SK-N-SH treated with all-trans-retinoic acid at 6 μM for 48 hours (cell line): ENCODE data around the gene MRGPRG.

Experiments used
- ATAC-seq: fragments of 200-7000 bp; cut with Tn5 transposase; 3 replicates; pipeline ENCODE4 v1.9.1; 2020; ENCODE audit warnings: mild to moderate bottlenecking, moderate library complexity
- ARNTL ChIP-seq: fragments of 450-650 bp; formaldehyde crosslinking; IDR thresholded peaks from 2 replicates; pipeline ENCODE4 v1.5.0; 2020; ENCODE audit warnings: low read depth, mild to moderate bottlenecking, moderate library complexity, borderline replicate concordance
- CREB5 ChIP-seq: fragments of 250-450 bp; sonication (Bioruptor Pico); IDR thresholded peaks from 2 replicates; pipeline ENCODE4 v1.5.1; 2020; ENCODE audit warnings: low read depth, mild to moderate bottlenecking, moderate library complexity
- CSRNP3 ChIP-seq: fragments of 250-450 bp; sonication (Bioruptor Pico); IDR thresholded peaks from 2 replicates; pipeline ENCODE4 v1.5.1; 2021; ENCODE audit warnings: mild to moderate bottlenecking, moderate library complexity
- ESRRG ChIP-seq: fragments of 250-450 bp; sonication (Bioruptor Pico); IDR thresholded peaks from 2 replicates; pipeline ENCODE4 v1.6.1; 2021; ENCODE audit warnings: mild to moderate bottlenecking
- GLIS3 ChIP-seq: fragments of 250-450 bp; sonication (Bioruptor Pico); IDR thresholded peaks from 2 replicates; pipeline ENCODE4 v1.5.0; 2020; ENCODE audit warnings: mild to moderate bottlenecking, moderate library complexity
- OSR1 ChIP-seq: fragments of 250-450 bp; sonication (Bioruptor Pico); IDR thresholded peaks from 2 replicates; pipeline ENCODE4 v1.8.0; 2022; ENCODE audit warnings: moderate library complexity, mild to moderate bottlenecking, inconsistent platforms
- PATZ1 ChIP-seq: fragments of 250-450 bp; sonication (Bioruptor Pico); IDR thresholded peaks from 2 replicates; pipeline ENCODE4 v1.8.0; 2020; ENCODE audit warnings: mild to moderate bottlenecking, moderate library complexity, borderline replicate concordance
- POU6F1 ChIP-seq: fragments of 250-450 bp; sonication (Bioruptor Pico); IDR thresholded peaks from 2 replicates; pipeline ENCODE4 v1.8.0; 2021; ENCODE audit warnings: low read depth, mild to moderate bottlenecking, moderate library complexity, borderline replicate concordance
- PPARA ChIP-seq: fragments of 250-450 bp; sonication (Bioruptor Pico); IDR thresholded peaks from 2 replicates; pipeline ENCODE4 v1.5.0; 2020; ENCODE audit warnings: mild to moderate bottlenecking, borderline replicate concordance
- RARB ChIP-seq: fragments of 250-450 bp; sonication (Bioruptor Pico); IDR thresholded peaks from 2 replicates; pipeline ENCODE4 v1.8.0; 2021; ENCODE audit warnings: mild to moderate bottlenecking, moderate library complexity
- SNAI2 ChIP-seq: fragments of 250-450 bp; sonication (Bioruptor Pico); IDR thresholded peaks from 2 replicates; pipeline ENCODE4 v1.5.0; 2020; ENCODE audit warnings: mild to moderate bottlenecking, moderate library complexity
- TCF4 ChIP-seq: fragments of 250-450 bp; sonication (Bioruptor Pico); IDR thresholded peaks from 2 replicates; pipeline ENCODE4 v1.8.0; 2021; ENCODE audit warnings: mild to moderate bottlenecking, moderate library complexity, borderline replicate concordance
- TOX ChIP-seq: fragments of 250-450 bp; sonication (Bioruptor Pico); IDR thresholded peaks from 2 replicates; pipeline ENCODE4 v1.8.0; 2021; ENCODE audit warnings: mild to moderate bottlenecking, moderate library complexity, borderline replicate concordance
- TSHZ2 ChIP-seq: fragments of 250-450 bp; sonication (Bioruptor Pico); IDR thresholded peaks from 2 replicates; pipeline ENCODE4 v1.5.0; 2020; ENCODE audit warnings: mild to moderate bottlenecking, moderate library complexity
- ZC3H10 ChIP-seq: fragments of 250-450 bp; sonication (Bioruptor Pico); IDR thresholded peaks from 2 replicates; pipeline ENCODE4 v1.5.1; 2021; ENCODE audit warnings: mild to moderate bottlenecking, moderate library complexity
- ZFP30 ChIP-seq: fragments of 450-650 bp; formaldehyde crosslinking; IDR thresholded peaks from 2 replicates; pipeline ENCODE4 v1.5.0; 2022; ENCODE audit warnings: mild to moderate bottlenecking, moderate library complexity
- ZNF70 ChIP-seq: fragments of 450-650 bp; formaldehyde crosslinking; IDR thresholded peaks from 2 replicates; pipeline ENCODE4 v1.5.0; 2020; ENCODE audit warnings: mild to moderate bottlenecking, moderate library complexity
- ZNF8 ChIP-seq: fragments of 450-650 bp; formaldehyde crosslinking; IDR thresholded peaks from 2 replicates; pipeline ENCODE4 v1.5.0; 2020; ENCODE audit warnings: mild to moderate bottlenecking, moderate library complexity

Gene MRGPRG

GRCh38 chr11:3231550-3231850 lies 12.9 kb upstream of the MRGPRG start:
- ATAC-seq: no peak
- TF ChIP-seq ZC3H10 (no peak), ARNTL (CRISPR knock-in tag) (no peak), ZNF70 (CRISPR knock-in tag) (no peak), PATZ1 (CRISPR knock-in tag) (no peak), CREB5 (no peak), TSHZ2 (no peak), ESRRG (CRISPR knock-in tag) (no peak), ZNF8 (no peak)

- no peak for ATAC-seq
- TF ChIP-seq TCF4 (no peak), CREB5 (no peak), ESRRG (CRISPR knock-in tag) (no peak), OSR1 (CRISPR knock-in tag) (no peak), PPARA (no peak), CSRNP3 (no peak), ZNF8 (no peak), POU6F1 (CRISPR knock-in tag) (no peak), GLIS3 (CRISPR knock-in tag) (no peak), TOX (CRISPR knock-in tag) (no peak), SNAI2 (CRISPR knock-in tag) (no peak), TSHZ2 (no peak), RARB (CRISPR knock-in tag) (no peak), ZFP30 (no peak)
These were observed 12.3 kb upstream of the MRGPRG start for GRCh38 chr11:3230636-3231549.
